Activated effector memory CD4-positive, alpha-beta T cell treated with Interleukin-2 at 50 U/mL for 16 hours (primary cell): ENCODE results near the gene HDAC4.

Experiments used
- DNase-seq: peaks from one replicate; pipeline ENCODE4 v3.0.0-alpha.2; 2020

Gene HDAC4

DNA sequence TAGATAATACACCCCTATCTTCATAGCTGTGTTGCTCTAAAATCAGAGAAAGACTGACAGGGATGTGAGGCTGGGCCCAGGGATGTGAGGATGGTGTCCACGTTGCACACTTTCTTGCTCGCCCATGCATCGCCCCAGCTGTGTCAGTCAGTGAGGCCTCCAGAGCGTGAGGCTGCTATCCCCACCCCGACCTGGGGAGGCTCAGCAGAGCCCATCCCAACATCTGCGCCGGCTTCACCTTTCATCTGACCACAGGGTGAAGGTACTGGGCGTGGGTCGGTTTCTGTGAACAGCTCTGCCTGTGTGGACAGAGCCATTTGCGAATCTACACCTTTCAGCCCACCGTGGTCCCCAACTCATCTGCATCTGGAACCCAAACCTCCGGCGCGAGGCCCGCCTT, 255.7 kb downstream of the HDAC4 start:
- no peak for DNase-seq

DNA sequence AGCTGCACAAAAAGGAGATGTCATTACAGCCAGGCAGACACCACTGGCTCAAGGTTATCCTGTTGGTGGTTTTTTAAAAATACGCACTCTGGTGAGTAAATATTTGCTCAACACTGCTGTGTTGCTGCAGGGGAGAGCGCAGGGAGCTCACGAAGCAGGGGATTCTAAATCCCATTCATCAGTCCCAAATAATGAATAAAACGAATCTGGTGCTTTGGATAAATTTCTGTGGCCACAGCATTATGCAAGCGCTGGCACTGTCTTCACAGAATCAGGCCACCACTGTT, 256.2 kb downstream of the HDAC4 start:
- no peak for DNase-seq

DNA sequence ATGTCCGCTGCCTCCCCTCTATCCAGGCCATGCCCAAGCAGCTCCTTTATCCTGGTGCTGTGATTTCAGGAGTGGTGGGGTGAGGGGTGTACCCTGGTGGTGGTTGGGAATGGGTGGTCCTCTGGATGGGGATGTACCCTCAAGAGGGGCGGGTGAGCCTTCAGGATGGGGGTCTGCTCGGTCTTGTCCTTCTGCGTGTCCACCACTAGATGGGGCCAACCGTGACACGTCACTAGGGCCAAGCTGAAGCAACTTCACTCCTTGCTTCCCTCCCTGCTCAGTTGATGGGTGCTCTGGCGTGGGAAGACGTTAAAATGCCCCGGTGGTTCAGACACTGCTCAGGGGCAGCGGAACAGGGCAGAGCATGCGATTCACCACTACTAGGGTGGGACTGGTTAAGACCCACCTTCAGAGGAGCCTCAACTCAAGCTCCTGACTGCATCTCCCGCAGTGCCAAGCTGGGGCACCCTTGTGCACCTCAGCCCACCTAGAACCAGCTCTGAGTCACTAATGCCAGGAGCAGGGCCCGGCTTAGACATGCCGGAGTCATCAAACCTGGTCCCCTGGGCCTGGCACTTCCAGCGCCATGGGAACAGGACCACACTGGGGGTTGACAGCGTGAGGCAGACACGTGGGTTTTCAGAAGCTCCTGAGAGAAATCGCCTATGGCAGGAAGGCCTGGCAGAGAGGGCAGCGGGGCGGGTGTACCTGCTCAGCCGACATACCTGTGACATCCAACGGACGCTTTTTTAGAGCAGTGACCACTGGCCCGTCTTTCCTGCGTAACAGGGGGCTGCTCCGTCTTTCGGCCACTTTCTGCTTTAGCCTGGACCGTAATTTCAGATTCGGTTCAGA, 256.7 kb downstream of the HDAC4 start:
- no peak for DNase-seq

DNA sequence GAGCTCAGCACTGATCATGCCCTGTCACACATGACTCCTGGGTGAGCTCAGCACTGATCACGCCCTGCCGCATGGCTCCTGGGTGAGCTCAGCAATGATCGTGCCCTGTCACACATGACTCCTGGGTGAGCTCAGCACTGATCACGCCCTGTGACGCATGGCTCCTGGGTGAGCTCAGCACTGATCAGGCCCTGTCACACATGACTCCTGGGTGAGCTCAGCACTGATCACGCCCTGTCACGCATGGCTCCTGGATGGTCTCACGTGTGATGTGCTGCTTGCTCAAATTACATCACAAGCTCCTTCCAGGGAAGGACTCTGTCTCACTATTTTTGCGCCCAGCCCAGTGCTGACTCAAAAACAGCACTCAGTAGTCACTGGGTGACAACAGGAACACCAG, 258.0 kb downstream of the HDAC4 start:
- no peak for DNase-seq

DNA sequence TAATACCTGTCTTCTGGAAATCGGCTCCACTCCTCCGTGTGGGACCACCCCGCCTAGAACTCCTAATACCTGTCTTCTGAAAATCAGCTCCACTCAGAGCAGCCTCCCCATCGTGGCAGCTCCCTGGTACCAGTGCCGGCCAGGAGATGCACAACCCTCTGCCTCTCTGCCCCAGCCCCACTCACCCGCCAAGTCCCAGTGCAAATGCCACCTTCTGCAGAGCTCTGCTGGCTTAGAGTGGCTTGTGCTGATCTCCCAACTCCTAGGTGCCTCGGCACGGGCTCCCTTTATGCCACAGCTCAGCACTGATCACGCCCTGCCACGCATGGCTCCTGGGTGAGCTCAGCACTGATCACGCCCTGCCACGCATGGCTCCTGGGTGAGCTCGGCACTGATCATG, 258.5 kb downstream of the HDAC4 start:
- DNase-seq = no peak

DNA sequence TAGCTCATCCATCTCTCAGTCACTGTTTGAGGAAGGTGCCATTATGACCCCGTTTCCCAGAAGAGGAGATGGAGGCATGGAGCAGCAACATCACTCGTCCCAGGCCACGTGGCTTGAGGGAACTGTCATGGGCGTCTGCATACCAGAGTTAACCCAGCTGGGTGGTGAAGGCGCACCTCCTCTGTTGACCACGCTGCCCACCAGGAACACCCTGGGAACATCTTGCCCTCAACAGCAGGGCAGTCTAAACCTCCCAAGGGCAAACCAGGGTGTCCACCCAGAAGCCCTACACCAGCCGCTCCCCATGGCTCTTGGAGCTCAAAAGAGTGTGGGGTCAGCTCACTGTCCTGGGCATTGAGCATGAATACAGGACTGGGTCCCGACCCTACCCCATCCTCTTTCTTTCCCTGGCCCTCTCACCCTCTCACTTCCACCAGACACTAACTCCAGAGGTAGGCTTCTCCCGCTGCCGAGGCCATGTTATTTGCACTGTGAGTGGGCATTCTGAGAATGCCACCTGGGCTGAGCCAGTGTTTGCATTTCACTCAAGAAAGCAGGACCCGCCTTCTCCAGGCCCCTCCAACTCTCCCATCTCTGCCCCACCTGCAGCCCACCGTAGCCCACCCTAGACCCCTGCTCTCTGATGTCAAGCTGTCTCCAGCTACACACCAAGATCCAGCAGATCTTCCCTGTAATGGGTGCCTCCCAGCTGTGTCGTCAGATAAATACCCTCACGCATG, 259.6 kb downstream of the HDAC4 start:
- no peak for DNase-seq

DNA sequence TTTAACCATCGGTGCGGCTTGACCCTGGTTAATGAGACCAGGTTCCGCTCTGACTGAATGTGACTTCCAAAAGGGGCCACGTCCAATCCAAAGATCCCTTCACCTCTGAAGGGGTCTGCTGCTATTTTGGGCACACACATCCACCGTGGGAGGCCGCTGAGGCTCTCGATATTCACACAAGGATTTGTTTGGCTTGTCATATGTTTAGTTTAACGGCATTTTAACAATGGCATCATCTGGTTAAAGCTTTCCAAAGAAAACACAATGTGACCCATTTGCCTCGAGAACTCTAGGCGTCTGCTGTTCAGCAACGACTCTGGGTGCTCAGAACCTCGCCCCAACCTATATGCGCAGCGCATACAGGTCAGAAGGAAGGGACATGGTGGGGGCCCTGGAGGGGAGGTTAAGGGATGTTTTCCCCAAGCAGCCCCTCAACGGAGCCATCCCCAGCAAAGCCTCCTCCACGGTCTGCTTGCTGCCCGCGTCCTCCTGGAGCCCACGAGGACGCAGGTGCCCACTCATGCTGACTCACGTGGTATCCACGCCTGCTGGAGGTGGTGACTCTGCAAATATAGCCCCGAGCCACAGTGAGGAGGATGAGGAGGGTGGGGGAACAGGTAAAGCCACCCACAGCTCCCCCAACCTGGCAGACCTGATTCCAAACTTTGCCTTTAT, 260.3 kb downstream of the HDAC4 start:
- DNase-seq = no peak

DNA sequence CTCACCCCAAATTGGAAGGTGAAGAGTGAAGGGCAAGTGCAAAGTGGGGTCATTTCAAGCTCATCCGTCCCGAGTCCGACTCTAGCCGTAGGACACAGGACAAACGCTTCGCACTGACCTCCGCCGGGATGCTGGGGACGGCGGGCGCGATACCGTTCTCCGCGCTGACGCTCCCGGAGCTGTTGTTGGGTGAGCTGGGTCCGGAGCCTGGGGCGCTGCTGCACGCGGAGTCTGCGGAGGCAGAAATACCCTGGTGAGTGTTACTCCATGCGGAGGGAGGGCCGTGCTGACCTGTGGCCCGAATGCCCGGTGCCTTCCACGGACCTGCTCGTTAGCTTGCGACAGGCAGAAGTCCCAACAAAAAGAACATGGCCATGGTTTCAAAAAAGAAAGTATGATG, 261.3 kb downstream of the HDAC4 start:
- DNase-seq = no peak

DNA sequence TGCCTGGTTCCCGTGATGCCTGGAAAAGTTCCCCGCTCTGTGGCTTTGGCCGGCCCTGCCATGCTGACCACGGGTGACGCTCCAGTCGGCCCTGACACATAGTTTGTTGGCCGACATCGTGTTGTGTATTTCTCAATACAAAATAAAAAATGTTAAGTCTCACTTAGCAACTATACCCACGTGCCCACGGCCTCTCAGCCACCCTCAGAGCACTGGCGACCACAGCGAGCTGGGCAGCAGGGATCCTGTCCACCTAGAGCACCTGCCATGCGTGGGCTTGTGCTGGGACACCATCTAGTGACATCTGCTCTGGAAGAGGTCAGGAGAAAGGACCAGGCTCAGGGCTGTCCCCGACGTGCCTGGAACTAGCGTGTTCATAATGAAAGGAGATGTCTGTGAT, 261.7 kb downstream of the HDAC4 start:
- no peak for DNase-seq

DNA sequence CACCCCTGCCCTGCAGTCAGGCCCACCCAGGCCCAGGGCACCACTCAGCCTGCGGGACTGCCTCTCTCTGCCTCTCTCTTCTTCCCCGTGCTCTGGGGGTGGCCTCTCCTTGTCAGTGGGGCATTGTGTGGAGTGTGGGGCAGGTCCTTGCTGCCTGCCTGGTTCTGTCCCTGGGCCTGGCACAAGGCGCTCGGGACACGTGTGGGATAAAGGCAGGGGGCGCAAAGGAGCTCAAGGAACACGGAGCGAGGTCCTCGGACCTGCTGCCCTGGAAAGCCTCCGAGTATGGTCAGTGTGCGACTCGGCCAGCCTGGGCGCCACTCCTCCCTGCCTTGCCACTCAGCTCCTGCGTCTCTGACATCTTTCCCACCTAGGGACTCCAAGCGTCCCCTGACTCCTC, 262.2 kb downstream of the HDAC4 start:
- no peak for DNase-seq

DNA sequence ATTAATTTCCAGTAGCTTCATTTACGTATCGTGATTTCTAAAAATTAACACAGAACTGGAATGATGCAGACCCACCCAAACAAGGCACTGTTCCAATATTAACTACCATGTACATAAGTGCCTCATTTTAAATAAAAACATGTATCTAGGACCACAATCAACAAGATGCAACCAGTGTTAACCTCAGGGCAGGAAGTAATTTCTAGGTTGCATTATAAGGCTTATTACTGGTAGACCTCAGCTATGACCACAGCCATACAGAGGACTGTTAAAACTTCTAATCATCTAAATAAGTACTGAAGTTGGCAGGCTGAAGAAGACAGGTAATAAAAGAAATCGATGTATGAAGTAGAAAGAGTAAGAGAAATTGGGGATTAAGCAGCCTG, 262.9 kb downstream of the HDAC4 start:
- no peak for DNase-seq

DNA sequence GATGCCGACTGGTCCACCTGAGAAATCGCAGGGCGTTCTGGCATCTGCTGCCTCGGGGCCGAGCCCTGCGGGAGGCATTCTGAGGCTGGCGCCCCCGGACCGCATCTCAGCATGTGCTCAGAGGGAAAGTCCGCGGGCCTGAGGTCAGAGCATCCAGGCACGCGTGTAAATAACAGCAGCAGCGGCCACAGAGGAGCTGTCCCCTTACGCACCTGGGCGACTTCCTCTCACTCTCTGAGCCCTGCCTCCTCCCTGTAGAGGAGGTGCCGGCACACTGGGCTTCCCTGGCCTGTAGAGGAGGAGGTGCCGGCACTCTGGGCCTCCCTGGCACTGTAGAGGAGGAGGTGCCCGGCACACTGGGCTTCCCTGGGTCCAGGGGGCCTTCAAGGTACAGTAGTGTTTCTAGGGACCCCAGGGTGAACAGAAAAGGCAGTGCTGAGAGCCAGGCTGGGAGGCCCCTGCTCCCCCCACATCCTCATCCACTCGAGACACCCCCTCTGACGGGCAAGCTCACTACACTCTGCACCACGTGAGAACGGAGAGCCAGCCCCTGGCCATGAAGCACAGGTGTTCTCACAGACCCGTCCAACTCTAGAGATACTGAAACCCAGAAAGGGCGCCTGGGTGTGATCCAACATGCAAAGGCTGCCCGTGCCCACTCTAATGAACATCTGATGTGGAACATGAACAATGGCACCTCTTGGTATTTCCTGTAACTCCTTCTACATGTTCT, 263.5 kb downstream of the HDAC4 start:
- no peak for DNase-seq

DNA sequence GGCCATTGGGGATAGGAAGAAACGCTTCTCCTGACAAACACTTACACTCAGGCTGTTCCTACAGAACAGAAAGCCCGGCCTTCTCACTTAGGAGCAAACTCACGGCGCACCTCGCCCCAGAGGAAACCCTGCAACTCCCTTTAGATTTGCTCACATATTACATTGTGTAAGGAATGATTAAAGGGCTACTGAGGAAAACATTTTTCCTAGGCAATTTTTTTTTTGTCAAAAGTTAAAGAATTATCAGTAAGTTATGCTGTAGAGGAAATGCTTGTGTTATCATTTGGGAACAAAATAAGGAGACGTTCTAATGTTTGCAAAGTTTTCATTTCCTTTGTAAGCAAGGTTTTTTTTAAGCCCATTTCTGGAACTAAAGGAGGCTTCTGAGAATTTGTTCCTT, 264.1 kb downstream of the HDAC4 start:
- DNase-seq = no peak

DNA sequence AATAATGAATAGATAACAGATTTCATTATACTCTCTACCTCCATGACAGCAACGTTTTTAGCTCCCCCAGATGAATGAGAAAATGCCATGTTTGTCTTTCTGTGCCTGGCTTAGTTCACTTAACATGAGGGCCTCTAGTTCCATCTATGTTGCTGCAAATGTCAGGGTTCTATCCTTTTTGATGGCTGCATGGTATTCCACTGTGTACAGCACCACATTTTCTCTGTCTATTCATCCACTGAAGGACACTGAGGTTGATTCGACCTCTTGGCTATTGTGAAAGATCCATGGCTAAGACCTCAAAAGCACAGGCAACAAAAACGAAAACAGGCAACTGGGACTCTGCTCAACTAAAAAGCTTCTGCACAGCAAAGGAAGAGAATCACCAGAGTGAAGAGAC, 264.6 kb downstream of the HDAC4 start:
- no peak for DNase-seq

DNA sequence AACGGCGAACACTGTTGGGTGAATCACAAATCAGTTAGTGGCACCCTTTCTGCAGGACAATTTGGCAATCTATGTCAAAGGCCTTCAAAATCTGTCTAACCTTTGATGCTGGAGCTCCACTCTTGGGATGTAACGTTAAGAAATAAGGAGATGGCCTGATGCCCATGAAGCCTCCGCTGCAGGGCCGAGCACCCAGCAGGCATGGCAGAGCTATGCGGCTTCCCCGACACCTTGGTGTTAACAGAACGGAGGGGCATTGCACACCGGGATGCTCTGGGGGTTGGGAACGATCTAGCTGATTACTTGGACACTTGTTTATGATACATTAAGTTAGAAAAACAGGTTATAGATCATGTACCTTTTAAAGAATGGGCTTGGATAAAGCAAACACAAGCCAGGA, 265.3 kb downstream of the HDAC4 start:
- DNase-seq = no peak

DNA sequence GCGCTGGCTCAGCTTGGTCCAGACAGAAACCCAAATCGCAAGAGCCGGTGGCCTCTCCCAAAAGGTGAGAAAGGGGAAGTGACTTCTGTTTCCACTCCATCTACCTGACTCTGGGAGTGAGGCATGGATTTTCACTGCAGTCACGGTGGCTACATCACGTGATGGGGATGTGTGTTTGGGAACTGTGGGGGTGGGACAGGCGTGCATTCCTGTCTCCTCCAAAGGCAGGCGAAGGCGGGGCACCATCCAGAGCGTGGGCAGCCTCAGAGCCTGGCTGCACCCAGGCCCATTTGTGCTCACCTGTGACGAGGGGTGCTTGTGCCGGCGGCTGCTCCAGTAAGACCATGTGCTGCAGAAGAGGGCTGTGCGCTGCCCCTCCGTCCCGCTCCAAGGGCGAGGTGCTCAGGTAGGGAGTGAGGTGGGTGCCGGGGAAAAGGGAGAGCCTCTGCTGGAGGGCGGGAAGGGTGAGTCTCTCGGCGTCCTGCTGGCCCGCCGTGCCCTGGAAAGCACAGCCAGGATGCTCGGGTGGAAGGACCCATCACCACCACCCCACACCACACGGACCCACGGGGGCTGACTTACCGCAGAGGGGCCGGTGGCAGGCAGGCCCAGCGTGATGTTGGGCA, 266.8 kb downstream of the HDAC4 start:
- DNase-seq = no peak

DNA sequence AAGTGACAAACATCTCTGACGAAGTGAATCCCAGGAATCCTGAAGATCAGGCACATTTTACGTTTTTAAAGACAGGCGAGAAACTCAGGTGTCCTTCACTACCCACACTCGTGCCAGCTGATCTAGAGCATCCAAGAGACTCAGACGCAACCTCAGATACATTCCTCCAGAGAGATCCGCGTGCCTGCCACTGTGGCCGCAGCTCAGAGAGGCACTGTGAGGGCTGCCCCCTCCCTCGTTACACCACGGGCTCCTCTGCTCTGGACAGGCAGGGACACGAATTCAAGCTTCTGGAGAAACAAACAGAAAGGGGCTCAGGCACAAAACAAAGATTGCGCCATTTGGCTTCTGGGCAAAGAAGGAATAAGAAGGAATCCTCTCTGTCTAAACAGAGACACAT, 268.0 kb downstream of the HDAC4 start:
- no peak for DNase-seq

DNA sequence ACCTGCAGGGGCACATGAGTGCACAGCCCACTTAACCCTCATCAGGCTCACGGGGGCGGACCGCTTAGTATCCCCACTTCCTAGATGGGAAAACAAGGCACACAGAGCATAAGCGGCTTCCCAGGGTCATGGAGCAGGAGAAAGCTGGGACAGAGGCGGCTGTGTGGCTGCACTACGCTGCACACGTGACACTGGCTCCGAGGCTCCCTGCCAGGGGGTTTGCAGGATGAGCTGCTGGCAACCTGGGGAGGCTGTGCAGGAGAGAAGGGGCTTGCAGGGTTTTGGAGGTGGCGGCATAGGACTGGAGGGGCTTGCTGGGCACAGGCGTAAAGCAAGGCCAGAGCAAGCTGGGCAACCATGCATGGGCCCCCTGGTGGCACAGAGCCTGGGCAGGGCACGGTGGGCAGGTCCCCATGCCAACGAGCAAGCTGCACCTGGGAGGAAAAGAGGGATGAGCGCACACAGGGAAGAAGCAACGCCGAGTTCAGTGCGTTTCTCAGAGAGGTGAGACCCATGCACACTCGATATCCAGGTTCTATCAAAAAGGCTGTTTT, 268.6 kb downstream of the HDAC4 start:
- DNase-seq = no peak

DNA sequence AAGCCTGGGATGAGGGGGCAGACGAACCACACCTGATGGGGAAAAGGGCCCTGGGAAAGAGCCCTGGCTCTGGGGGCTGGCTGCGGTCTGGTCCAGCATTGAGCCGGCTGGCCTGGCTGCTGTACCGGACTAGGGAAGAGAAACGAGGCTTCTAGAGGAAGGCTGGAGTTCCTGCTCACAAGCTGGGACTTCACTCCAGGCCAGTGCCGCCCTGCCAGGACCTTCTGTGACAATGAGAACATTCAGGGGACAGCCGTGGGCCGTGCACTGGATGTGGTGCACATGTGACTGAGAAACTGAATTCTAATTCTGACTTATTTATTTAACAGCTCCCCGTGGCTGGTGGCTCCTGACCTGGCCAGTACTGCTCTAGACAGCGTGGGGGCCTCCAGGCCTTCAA, 269.3 kb downstream of the HDAC4 start:
- no peak for DNase-seq

DNA sequence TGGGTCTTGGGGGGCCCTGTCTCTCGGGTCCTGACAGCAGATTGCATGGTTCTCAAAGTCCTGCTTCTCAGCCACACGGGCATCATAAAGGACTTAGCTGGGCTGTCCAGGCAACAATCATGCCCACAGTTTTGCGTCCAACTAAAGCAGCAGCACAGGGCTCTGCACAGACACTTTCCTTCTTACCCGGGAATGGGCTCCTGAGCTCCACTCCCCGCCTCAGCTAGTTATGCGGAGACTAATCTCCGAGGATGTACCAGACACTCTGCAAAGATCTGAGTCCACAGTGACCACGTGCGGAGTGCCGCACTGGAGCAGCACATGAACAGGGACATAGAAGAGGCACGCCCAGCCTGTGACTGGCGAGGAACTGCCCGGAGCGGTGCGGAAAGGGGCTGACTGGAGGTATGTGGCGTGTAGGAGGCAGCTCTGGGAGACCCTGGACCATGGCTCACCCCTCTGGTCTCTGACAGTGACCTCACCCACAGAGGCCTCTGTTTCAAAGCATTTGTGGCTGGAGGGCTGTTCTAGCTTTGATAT, 270.0 kb downstream of the HDAC4 start:
- DNase-seq = no peak

DNA sequence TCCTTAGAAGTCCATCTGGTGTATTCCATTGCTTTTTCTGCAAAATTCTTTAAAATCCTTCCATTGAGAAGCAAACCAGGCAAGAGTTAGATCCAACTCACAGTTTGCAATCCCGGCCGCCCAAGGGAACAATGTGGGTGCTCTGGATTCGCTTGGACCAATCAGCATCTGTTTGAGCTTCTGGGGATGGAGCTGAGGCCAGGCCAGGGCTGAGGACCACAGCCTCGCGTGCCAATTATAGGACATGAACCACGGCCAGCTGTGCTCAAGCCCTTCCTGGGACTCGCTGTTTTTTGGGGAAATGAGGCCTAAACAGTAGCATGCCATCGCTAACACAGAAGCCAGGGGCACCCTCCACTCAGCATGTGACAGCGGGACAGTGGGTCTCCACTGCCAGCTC, 270.8 kb downstream of the HDAC4 start:
- no peak for DNase-seq

DNA sequence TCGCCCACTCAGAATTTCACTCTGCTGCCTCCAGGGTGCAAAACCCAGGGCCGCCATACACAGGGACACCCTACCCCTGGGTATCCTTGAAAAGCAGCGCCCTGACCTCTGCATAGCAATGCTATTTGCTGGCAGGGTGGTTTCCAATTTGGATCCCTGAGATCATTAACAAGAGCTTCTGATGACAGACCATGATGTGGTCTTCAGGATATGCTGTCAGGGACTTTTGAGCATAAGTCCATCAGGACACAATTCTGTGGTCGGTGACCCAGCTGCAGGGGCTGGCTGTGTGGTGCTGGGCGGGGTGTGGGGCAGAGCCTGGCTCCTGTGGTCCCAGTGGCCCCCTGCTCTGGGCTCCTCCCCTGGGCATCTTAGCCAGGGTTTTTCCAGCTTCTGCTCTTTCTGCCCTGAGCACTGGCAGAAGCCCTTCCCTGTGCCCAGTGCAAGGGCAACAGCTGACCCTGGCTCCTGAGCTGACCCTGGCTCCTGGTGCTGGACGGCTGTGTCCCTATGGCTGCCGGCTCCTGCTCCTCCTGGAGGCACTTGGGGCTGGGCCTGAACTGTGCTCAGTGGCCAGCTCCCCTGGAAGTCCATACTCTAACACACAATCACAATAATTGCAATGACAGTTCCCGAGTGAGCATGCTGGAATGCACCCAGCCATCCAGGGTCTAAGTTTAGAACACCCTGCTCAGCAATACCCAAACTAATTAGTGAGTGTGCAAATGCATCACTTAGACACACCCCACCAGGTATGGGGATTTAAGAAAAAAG, 271.5 kb downstream of the HDAC4 start:
- no peak for DNase-seq
